ENCODE measurements around the gene CCR4. TPM values are rescaled to one million over a fixed set of nuclear protein-coding genes. Genes with fewer than 3 reads are reported as not detected.

CCR4 gene
- polyA plus RNA-seq, 1 donor from 2014 or later, result not detected

DNA sequence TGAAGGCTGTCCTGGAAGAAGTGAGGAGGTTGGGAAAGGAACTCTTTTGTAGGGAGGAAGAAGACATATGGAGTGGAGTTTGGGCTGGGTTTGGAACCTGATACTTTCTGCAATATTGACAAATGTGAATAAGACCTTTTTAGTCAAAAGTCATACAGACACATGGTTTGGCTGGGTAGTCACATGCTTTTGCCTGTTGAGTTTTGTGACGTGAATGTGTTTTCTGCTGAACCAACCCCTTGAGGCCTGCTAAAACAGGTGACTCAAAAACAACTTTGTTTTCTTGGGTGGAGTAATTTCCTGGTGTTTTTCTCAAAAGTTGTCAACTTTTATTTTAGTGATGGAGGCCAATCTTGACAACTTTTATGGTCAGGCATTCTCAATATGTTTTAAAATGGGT lies 39.4 kb upstream of the CCR4 start:
- H3F3A ChIP-seq (ENCODE audit: insufficient read depth, low read length, poor library complexity, severe bottlenecking), result no peaks in the 10 kb centered on the region
- H3K9ac ChIP-seq (ENCODE audit: low read length), result no peak overlapping the region
- H2AFZ ChIP-seq (ENCODE audit: low read depth, low read length), result no peak overlapping the region
- no peak overlapping the region for H3K27ac ChIP-seq (ENCODE audit: low read length)
- H3K36me3 ChIP-seq (ENCODE audit: insufficient read depth, low read length), result no peaks in the 10 kb centered on the region
- H3K4me3 ChIP-seq (ENCODE audit: low read length), result no peak overlapping the region
- no peaks in the 10 kb centered on the region for H3K27me3 ChIP-seq (ENCODE audit: insufficient read depth, low read depth, low read length)
- H3K4me2 ChIP-seq (ENCODE audit: low read length), result no peak overlapping the region
- no peaks in the 10 kb centered on the region for H3K9me3 ChIP-seq (ENCODE audit: low read length)
- TF ChIP-seq, protein P1, sequence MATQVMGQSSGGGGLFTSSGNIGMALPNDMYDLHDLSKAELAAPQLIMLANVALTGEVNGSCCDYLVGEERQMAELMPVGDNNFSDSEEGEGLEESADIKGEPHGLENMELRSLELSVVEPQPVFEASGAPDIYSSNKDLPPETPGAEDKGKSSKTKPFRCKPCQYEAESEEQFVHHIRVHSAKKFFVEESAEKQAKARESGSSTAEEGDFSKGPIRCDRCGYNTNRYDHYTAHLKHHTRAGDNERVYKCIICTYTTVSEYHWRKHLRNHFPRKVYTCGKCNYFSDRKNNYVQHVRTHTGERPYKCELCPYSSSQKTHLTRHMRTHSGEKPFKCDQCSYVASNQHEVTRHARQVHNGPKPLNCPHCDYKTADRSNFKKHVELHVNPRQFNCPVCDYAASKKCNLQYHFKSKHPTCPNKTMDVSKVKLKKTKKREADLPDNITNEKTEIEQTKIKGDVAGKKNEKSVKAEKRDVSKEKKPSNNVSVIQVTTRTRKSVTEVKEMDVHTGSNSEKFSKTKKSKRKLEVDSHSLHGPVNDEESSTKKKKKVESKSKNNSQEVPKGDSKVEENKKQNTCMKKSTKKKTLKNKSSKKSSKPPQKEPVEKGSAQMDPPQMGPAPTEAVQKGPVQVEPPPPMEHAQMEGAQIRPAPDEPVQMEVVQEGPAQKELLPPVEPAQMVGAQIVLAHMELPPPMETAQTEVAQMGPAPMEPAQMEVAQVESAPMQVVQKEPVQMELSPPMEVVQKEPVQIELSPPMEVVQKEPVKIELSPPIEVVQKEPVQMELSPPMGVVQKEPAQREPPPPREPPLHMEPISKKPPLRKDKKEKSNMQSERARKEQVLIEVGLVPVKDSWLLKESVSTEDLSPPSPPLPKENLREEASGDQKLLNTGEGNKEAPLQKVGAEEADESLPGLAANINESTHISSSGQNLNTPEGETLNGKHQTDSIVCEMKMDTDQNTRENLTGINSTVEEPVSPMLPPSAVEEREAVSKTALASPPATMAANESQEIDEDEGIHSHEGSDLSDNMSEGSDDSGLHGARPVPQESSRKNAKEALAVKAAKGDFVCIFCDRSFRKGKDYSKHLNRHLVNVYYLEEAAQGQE (IDR thresholded peaks at IDR 0.05; ENCODE audit: borderline replicate concordance), result no peak
- TF ChIP-seq EP300 (conservative IDR thresholded peaks at IDR 0.05; ENCODE audit: poor library complexity, severe bottlenecking) (no peak), TAF1 (IDR thresholded peaks at IDR 0.05; ENCODE audit: low read depth) (no peak), RAD21 (conservative IDR thresholded peaks at IDR 0.05) (no peak), MXI1 (conservative IDR thresholded peaks at IDR 0.05; ENCODE audit: poor library complexity, severe bottlenecking) (no peak), POLR2AphosphoS5 (IDR thresholded peaks at IDR 0.05) (no peak), SMC3 (conservative IDR thresholded peaks at IDR 0.05; ENCODE audit: poor library complexity) (no peak)
- TF ChIP-seq, protein P2, sequence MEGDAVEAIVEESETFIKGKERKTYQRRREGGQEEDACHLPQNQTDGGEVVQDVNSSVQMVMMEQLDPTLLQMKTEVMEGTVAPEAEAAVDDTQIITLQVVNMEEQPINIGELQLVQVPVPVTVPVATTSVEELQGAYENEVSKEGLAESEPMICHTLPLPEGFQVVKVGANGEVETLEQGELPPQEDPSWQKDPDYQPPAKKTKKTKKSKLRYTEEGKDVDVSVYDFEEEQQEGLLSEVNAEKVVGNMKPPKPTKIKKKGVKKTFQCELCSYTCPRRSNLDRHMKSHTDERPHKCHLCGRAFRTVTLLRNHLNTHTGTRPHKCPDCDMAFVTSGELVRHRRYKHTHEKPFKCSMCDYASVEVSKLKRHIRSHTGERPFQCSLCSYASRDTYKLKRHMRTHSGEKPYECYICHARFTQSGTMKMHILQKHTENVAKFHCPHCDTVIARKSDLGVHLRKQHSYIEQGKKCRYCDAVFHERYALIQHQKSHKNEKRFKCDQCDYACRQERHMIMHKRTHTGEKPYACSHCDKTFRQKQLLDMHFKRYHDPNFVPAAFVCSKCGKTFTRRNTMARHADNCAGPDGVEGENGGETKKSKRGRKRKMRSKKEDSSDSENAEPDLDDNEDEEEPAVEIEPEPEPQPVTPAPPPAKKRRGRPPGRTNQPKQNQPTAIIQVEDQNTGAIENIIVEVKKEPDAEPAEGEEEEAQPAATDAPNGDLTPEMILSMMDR (IDR thresholded peaks at IDR 0.05; ENCODE audit: poor library complexity, severe bottlenecking), result no peak
- no peaks in the 10 kb centered on the region for H3K9me2 ChIP-seq (ENCODE audit: insufficient read depth, low read length)
- no peaks in the 10 kb centered on the region for H4K20me1 ChIP-seq (ENCODE audit: insufficient read depth)
- H3K79me2 ChIP-seq (replicated peaks; ENCODE audit: insufficient read depth, low read length), result no peaks in the 10 kb centered on the region

DNA sequence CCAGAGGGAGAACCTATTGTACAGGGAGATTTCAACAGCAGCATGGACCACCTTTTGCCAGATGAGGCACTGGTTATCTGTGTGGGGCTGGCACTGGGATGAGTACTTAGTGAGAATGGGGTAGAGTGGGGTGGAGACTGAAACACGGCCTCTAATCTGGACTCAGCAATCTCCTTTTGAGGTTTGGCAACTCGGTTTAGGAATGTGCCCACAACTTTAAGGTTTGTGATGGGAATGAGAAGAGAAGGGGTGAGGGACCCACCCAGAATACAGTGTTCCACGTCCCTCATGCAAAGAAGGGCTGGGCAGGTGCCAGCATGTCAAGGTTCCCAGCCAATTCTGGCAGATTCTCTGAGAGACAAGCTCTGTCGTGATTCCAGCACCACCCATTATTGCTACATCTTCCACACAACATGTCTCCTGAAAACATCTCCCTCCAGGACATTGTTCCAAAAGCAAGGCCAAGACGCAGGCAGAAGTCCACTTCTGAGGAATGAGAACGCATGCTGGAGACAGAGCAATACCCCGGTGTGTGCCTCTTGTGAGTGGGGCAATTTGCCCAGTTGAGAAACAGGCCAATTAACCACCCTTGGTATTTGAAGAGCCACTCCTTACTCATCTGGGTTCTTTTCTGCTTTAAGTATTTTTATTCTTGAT lies 37.5 kb upstream of the CCR4 start:
- no peaks in the 10 kb centered on the region for H3F3A ChIP-seq (ENCODE audit: insufficient read depth, low read length, poor library complexity, severe bottlenecking)
- no peaks in the 10 kb centered on the region for H3K9me3 ChIP-seq (ENCODE audit: low read length)
- H4K20me1 ChIP-seq (ENCODE audit: insufficient read depth), result no peaks in the 10 kb centered on the region
- H3K27me3 ChIP-seq (ENCODE audit: insufficient read depth, low read depth, low read length), result no peaks in the 10 kb centered on the region
- H3K36me3 ChIP-seq (ENCODE audit: insufficient read depth, low read length), result no peaks in the 10 kb centered on the region
- H3K27ac ChIP-seq (ENCODE audit: low read length), result no peak overlapping the region
- no peak overlapping the region for H3K9ac ChIP-seq (ENCODE audit: low read length)
- H3K9me2 ChIP-seq (ENCODE audit: insufficient read depth, low read length), result no peaks in the 10 kb centered on the region
- H3K4me3 ChIP-seq (ENCODE audit: low read length), result no peak overlapping the region
- no peak overlapping the region for H3K4me2 ChIP-seq (ENCODE audit: low read length)
- no peaks in the 10 kb centered on the region for H3K79me2 ChIP-seq (replicated peaks; ENCODE audit: insufficient read depth, low read length)
- no peak overlapping the region for H2AFZ ChIP-seq (ENCODE audit: low read depth, low read length)
- TF ChIP-seq EP300 (conservative IDR thresholded peaks at IDR 0.05; ENCODE audit: poor library complexity, severe bottlenecking), result no peak
- no peak for TF ChIP-seq TAF1 (IDR thresholded peaks at IDR 0.05; ENCODE audit: low read depth)
- no peak for TF ChIP-seq EZH2 (IDR thresholded peaks at IDR 0.05; ENCODE audit: borderline replicate concordance, insufficient read depth, low read length, poor library complexity, severe bottlenecking)
- TF ChIP-seq MXI1 (conservative IDR thresholded peaks at IDR 0.05; ENCODE audit: poor library complexity, severe bottlenecking), result no peak
- no peak for TF ChIP-seq POLR2AphosphoS5 (IDR thresholded peaks at IDR 0.05)
- TF ChIP-seq, protein P2 (IDR thresholded peaks at IDR 0.05; ENCODE audit: poor library complexity, severe bottlenecking), result no peak
- TF ChIP-seq RAD21 (conservative IDR thresholded peaks at IDR 0.05), result no peak
